Ovary (tissue), 9 donors: ENCODE measurements around the gene COG2. TPM values are rescaled to one million over a fixed set of nuclear protein-coding genes. Genes with fewer than 3 reads are reported as not detected.

Experiments
- DNase-seq, 5 donors: peaks; one replicate each; pipeline ENCODE4 v3.0.0-alpha.2; 2019 to 2020
- H3K27ac ChIP-seq, 2 donors: fragments of 200-600 bp; one replicate each; pipeline versions ENCODE4 v1.5.1 to v1.8.0; 2019 to 2022
- H3K27me3 ChIP-seq: fragments of 200-600 bp; one replicate; pipeline ENCODE4 v1.8.0; 2022
- H3K36me3 ChIP-seq: fragments of 200-600 bp; sonication (generic); one replicate; pipeline ENCODE4 v1.5.1; 2019
- H3K4me1 ChIP-seq: one replicate; pipeline ENCODE4 v1.8.1; 2013; ENCODE audit warnings: mild to moderate bottlenecking, moderate library complexity; ENCODE audit not compliant: insufficient read depth
- H3K4me3 ChIP-seq: fragments of 200-600 bp; sonication (generic); one replicate; pipeline ENCODE4 v1.5.1; 2017
- H3K9me3 ChIP-seq, 2 donors: fragments of 200-600 bp in 1 of 2; sonication (generic) in 1 of 2; one replicate each; pipeline versions ENCODE4 v1.5.1 to v1.8.1; 2013 to 2019; ENCODE audit warnings: mild to moderate bottlenecking in 1 of 2, moderate library complexity in 1 of 2
- CTCF ChIP-seq, 3 donors: fragments of 450-650 bp in 2 of 3; fragments of 200-600 bp in 1 of 3; IDR thresholded peaks; one replicate each; pipeline versions ENCODE4 v1.5.1 to v1.8.0; 2016 to 2022; ENCODE audit warnings: antibody characterized with exemption in 3 of 3, mild to moderate bottlenecking in 1 of 3
- EP300 ChIP-seq: sonication (generic); formaldehyde crosslinking; IDR thresholded peaks from one replicate; pipeline ENCODE4 v1.6.1; 2017; ENCODE audit warnings: antibody characterized with exemption
- POLR2A ChIP-seq: fragments of 450-650 bp; IDR thresholded peaks from one replicate; pipeline ENCODE4 v1.6.1; 2017; ENCODE audit warnings: antibody characterized with exemption, mild to moderate bottlenecking, moderate library complexity
- WGBS, 3 donors: extraction: QIAGEN DNeasy Blood & Tissue Kit in 1 of 3; methylation state at CpG; one replicate each; pipeline versions ENCODE4 v1.1.5 to v1.1.7; 2013 to 2017; 5-methylcytosine and 5-hydroxymethylcytosine counted together
- intact Hi-C, 4 donors: fragments of 100-400 bp; cut with DNase I; formaldehyde crosslinking; loops; one replicate each; pipeline versions ENCODE4 v1.11.0 to v1.15.1; 2022 to 2023
- polyA plus RNA-seq, 2 donors: library from polyadenylated mRNA; stranded (reverse); fragments of 200-250 nt in 1 of 2; fragments of 350-450 nt in 1 of 2; fragmentation: Illumina TruSeq in 1 of 2; extraction: RNeasy Lipid Tissue Mini Kit (QIAGEN cat#74804) in 1 of 2; gene quantifications; one replicate each; pipeline ENCODE4 v1.2.3, GENCODE V29; 2013 to 2014
- total RNA-seq, 7 donors: library from RNA; depleted of rRNA in 2 of 7; stranded (reverse); fragments of >200 nt in 2 of 7; fragmentation: NEBNext Ultra II Directional in 3 of 7; extraction: Animal tissue kit (Norgen Biotek cat#: 25700) in 3 of 7; gene quantifications; one replicate each; pipeline versions ENCODE4 v1.1.0 to v1.2.4, GENCODE V29; 2016 to 2023
- donor health status: DM: no; HTN: no; CAD: no; lungs with moderate emphysema.
- donor health status: DM: no; HTN: no; CAD: no.
- donor health status: Bipolar disorder and iron deficiency.
- donor health status: DM: yes; HTN: yes; CAD: no.
- donor health status: DM: no; HTN: no; CAD: no.
- donor health status: DM: yes; HTN: yes; CAD: no.

The COG2 gene
- total and polyA plus RNA-seq, 9 donors = 9.1 to 29.5 (median 21.5) TPM

GRCh38 chr1:230708631-230709580 lies 66.6 kb downstream of the COG2 start:
- 75 to 76% (median 75%) methylated on average over 16 of the region's 16 CpGs for whole genome bisulfite sequencing, 3 donors
- TF ChIP-seq CTCF (IDR thresholded peaks at IDR 0.05) (no peak), EP300 (no peak), POLR2A (no peak)
- H3K27me3 ChIP-seq = no peaks in the 10 kb centered on the region
- no peaks in the 10 kb centered on the region for H3K9me3 ChIP-seq
- no peaks in the 10 kb centered on the region for H3K36me3 ChIP-seq
- no peak overlapping the region for H3K27ac ChIP-seq
- DNase-seq = no peak
- no peak overlapping the region for H3K4me3 ChIP-seq
- peaks cover 3% of the 10 kb centered on the region for H3K4me1 ChIP-seq
- intact Hi-C loops = no loop called here

- WGBS, 3 donors = 78 to 84% (median 79%) methylated on average over 14 to 18 of the region's 18 CpGs
- intact Hi-C loops = no loop called here
- no peak for TF ChIP-seq CTCF (IDR thresholded peaks at IDR 0.05)
- TF ChIP-seq POLR2A = no peak
- TF ChIP-seq EP300 = no peak
- Histone ChIP-seq H3K9me3 (no peaks in the 10 kb centered on the region), H3K4me1 (peaks cover 9% of the 10 kb centered on the region), H3K4me3 (no peak overlapping the region), H3K27ac (no peak overlapping the region), H3K36me3 (no peaks in the 10 kb centered on the region), H3K27me3 (no peaks in the 10 kb centered on the region)
- DNase-seq = no peak
Observed at GRCh38 chr1:230709619-230710542, 67.6 kb downstream of the COG2 start.

- no peaks in the 10 kb centered on the region for H3K27me3 ChIP-seq
- no peaks in the 10 kb centered on the region for H3K9me3 ChIP-seq
- H3K27ac ChIP-seq = no peak overlapping the region
- H3K4me3 ChIP-seq = no peak overlapping the region
- 93 to 96% (median 94%) methylated on average over 8 of the region's 8 CpGs for WGBS, 3 donors
- no peaks in the 10 kb centered on the region for H3K36me3 ChIP-seq
- TF ChIP-seq CTCF (IDR thresholded peaks at IDR 0.05) = no peak
- TF ChIP-seq POLR2A = no peak
- no peak for TF ChIP-seq EP300
- H3K4me1 ChIP-seq = peaks cover 9% of the 10 kb centered on the region
- no peak for DNase-seq
- intact Hi-C loops = no loop called here
Observed at GRCh38 chr1:230710543-230710904, 68.2 kb downstream of the COG2 start.

GRCh38 chr1:230711245-230711644 lies 69.0 kb downstream of the COG2 start:
- intact Hi-C loops = no loop called here
- Histone ChIP-seq H3K36me3 (no peaks in the 10 kb centered on the region), H3K9me3 (no peaks in the 10 kb centered on the region), H3K27ac (no peak overlapping the region), H3K27me3 (no peaks in the 10 kb centered on the region), H3K4me3 (no peak overlapping the region), H3K4me1 (peaks cover 9% of the 10 kb centered on the region)
- TF ChIP-seq CTCF (IDR thresholded peaks at IDR 0.05) = no peak
- no peak for TF ChIP-seq EP300
- no peak for TF ChIP-seq POLR2A
- DNase-seq = no peak
- 78 to 93% (median 89%) methylated on average over 2 to 3 of the region's 3 CpGs for WGBS, 3 donors
